Activated gamma-delta T cell treated with Interleukin-2 at 50 U/mL for 16 hours (primary cell): ENCODE results near the gene ADARB2.

ENCODE experiments used
- DNase-seq: peaks from one replicate; pipeline ENCODE4 v3.0.0-alpha.2; 2020

The ADARB2 gene

GRCh38 chr10:1130995-1131790 lies 606.1 kb downstream of the ADARB2 start:
- no peak for DNase-seq

GRCh38 chr10:1130226-1130625 lies 607.1 kb downstream of the ADARB2 start:
- DNase-seq = no peak

- DNase-seq = no peak
Observed at GRCh38 chr10:1128649-1129048, 608.7 kb downstream of the ADARB2 start.

- no peak for DNase-seq
Observed at GRCh38 chr10:1128115-1128514, 609.2 kb downstream of the ADARB2 start.

- DNase-seq = no peak
Observed at GRCh38 chr10:1127629-1128028, 609.7 kb downstream of the ADARB2 start.
